GM21360 (cell line): Measurements from ENCODE around the gene ASCC3.

Experiments
- ATAC-seq: cut with Tn5 transposase; IDR thresholded peaks from one replicate; pipeline ENCODE4 v1.9.1; 2021; ENCODE audit warnings: mild to moderate bottlenecking, moderate library complexity; ENCODE audit not compliant: unreplicated experiment

ASCC3 gene

DNA sequence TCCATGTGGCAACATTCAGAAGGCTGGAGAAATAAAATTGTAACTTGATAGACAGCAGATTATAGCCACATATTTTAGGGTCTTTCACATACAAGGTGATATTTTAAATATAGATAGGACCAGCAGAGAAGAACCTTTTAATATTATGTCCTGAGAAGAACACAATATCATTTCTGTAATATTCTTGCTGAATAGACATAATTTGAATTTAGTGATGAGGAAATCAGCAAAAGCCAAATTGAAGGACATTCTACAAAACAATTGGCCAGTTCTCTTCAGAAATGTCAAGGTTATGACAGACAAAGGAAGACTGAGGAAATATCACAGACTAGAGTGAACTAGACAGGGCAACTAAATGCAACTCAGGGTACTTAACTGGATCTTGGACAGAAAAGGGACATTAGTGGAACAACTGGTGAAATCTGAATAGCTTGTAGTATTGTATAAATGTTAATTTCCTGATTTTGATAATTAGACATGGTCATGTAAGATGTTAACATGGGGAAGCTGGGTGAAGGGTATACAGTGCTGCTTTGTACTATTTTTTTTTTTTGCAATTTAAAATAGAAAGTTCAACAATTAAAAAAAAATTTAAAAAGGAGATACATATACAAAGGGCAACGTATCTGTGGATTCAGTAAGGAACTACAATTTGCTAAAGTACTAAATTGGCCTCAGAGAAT lies 281.9 kb downstream of the ASCC3 start:
- ATAC-seq, result no peak

DNA sequence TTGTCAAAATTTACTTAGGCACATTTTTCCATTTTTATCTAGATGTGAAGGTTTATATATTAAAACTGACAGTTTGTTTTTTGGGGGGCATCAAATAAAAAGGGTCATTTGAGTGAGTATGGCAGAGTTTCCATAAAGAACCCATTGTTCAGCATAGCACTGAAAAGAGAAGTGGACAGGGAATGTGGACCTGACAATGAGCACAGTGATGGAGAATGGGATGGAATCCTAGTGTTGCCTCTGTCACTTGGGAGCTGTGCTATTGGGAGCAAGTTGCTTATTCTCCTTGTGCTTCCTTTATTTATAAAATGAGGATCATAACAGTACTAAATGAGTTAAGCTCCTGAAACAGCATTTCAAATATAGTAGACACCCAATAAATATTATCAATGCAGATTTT lies 285.7 kb downstream of the ASCC3 start:
- no peak for ATAC-seq

DNA sequence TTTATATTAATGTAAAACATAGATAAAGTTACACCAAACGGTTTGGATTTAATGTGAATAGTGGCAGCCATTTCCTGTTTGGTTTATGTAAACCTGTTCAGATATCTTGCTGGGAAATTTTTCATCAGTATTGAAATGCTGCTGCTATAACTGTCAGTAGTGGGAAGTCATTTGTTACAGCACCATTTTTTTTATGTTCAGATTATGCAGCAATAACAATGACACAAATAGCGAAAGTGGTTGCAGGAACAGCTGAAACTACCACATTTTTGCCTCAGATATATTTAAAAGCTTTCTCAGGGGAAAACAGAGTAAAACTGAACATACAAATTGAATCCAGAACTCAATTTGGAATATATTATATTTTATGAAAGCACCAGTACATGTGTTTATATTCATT lies 287.6 kb downstream of the ASCC3 start:
- ATAC-seq, result peak; percentile 40

DNA sequence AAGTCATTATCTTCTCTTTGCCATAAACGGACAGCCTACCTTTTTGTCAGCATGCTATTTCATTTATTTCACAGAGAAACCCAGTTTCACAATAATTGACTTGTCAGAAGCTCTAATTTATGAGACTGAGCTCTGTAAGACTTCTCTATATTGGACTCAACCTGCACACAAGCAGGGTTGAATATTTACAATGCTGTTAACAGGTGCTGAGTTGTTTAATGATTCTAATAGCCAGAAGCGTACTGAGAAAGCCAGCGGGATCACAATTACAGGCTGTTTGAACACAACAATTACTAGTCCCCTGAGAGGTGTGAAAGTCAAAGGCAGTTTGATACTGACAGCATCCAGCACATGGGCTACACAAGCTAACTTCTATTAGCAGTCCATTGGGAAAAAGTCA lies 288.2 kb downstream of the ASCC3 start:
- no peak for ATAC-seq

DNA sequence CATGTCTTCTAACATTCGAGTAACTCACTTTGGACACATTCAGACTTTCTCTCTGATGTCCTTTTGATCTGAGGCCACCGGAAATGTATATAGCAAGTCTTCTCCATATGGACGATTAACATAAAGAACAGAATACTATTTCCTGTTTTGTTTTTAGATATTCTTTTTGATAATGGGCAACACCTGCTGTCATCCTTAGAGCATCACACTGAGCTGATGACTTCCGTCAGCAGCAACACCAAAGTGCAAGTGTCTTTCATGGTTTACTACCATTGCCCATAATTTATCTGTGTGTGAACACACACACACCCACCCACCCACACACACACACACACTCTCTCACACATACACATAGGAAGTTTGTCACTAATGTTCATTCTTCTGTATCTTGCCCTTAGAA lies 303.7 kb downstream of the ASCC3 start:
- no peak for ATAC-seq

DNA sequence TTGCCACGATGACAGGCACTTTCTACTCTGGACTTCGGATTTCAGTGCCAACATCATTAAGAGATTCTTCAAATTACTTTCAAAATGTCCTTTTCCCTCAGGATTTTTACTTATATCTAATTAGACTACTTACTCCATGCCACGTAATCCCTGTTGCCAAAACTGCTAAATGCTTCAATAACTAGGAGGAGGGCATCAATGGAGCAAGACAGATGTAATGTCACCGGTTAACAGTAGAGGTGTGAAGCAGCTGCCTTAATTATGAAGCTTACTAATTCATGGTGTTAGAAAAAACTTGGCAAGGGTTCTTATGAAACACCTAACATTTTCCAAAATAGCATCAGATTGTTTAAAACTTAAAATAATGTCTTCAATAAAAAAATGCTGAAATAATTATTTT lies 305.2 kb downstream of the ASCC3 start:
- ATAC-seq, result no peak

DNA sequence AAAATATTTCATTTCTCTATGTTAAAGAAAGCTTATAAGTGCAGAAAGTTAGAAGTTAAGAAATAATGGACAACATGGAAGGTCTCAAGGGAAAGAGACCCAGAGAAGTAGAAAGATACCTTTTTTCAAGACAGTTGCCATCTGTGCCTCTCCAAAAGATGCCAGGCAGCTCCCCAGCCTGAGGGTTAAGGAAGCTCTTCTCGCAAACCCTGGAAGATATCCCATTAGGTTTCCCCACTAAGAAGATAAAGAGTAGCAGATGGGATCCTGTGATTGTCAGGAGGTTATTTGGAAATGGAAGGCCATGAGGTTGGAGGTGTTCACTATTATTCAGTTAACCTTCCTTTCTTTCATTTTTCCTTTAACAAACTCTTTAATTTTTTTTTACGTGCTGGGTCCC lies 306.3 kb downstream of the ASCC3 start:
- ATAC-seq, result no peak

DNA sequence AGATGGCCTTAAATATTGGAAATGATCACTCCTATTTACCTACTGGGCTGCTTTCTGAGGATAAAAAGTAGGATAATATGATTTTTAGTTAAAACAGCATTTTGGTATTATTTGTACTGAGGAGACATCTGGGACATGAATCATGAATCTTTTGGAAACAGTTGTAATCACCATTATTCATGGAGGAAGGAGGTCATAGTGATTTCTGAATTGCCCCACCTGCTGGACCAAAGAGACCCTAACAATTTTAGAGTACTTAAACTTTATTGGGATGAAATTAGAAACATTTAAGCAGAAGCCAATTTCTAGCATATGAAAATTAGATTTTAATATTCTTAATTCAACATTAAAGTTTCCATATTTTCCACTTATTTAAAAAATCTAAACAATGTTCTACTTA lies 308.0 kb downstream of the ASCC3 start:
- no peak for ATAC-seq

DNA sequence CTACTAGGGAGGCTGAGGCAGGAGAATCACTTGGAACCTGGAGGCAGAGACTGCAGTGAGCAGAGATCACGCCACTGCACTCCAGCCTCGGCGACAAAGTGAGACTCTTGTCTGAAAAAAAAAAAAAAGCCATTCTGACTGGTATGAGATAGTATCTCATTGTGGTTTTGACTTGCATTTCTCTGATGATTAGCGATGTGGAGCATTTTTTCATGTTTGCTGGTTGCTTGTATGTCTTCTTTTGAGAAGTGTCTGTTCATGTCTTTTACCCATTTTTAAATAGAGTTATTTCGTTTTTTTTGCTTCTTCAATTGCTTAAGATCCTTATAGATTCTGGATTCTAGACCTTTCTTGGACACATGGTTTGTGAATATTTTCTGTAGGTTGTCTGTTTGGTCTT lies 312.9 kb downstream of the ASCC3 start:
- no peak for ATAC-seq

DNA sequence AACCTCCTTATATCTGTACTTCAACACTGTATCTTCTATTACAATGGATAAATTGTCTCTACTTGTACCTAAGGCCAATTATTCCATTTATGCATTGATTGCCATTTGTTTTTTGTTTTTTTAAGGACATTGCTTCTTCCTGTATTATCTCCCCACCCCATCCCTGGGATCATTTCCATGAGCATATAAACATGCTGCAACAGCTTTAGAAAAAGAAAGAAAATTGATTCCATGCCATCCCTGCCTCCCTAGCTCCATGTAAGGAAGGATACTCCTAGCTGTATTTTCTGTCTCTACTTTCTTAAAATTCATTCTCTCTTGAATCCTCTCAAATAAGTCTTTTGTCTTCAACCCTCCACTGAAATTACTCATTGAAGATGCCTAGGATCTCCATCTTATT lies 314.6 kb downstream of the ASCC3 start:
- no peak for ATAC-seq

DNA sequence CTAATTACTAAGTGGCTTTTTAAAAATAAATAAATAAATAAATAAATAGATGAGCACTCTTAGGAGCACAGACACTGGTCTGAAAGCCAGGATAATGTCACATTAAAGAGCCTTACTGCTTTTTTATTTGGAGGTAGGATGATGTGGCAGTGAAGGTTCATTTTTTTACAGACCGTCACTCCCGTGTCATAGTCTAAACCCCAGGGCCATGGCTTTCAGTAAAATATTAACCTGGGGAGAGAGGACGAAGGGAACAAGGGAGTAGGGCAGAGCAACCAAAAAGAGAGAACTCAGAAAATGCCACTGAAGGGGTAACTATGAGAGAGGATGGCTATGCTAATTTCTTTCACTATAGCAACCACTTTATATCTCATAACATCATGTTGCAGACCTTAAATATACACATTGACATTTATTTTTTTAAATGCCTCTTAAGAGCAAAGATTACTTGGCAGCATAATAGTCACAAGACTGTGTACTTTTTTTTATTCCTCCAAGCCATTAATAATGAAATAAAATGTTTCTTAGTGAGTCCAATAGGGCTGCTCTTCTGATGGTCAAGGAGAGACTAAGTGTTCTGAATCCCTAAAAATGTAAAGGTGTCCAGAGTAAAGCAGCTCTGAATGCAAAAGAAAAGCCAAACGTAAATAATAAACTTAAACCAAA lies 315.6 kb downstream of the ASCC3 start:
- ATAC-seq, result no peak

DNA sequence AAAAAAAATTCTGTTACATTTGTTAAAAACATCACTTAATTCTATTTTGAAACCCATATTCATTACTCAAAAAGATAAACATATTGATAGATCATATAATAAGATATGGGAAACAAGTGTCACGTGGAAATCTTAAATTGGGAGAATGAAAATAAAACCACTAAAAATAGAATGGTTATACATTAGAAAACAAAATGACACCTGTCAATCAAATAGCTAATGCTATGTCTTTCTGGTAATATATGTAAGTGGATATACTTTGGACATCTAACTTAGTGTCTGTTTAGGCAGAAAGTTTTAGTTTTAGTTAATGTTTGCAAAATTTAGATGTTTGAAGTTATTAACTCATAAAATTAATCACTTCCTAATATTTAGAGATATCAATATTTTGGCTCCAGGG lies 321.3 kb downstream of the ASCC3 start:
- no peak for ATAC-seq

DNA sequence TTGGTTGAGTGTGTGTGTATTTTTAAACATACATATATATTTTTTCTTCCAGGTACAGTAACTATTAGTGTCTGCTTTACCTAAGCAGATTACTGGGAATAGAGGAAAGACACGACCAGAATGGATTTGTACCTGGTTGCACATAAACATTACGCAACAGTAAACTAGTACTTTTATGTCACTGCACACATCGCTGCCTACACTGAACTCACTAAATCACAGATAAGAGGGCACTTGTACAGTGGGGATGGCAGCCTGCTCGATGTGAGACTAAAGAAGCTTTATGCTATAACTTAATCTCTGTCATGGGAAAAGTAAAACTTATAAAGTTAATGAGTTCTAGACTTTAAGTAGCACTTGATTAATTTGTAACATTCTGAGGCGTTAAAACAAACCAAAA lies 326.9 kb downstream of the ASCC3 start:
- ATAC-seq, result no peak

DNA sequence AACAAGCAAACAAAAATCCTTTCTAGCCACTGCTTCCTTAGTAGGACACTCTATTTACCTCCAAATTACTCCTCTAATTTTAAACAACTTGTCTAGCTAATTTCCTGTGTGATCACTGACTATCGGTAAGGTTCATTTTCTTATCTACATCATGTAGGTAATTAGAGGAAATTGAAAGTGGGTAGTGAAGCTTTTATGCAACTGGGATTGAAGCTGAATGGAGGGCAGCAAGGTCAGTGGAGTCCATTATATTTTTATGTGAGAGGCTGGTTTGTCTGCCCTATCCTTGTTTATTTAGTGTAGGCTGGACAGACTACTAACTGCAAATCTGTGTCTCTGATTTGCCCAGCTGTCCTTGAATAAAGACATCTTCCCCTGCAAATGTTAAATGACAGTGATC lies 327.9 kb downstream of the ASCC3 start:
- no peak for ATAC-seq

DNA sequence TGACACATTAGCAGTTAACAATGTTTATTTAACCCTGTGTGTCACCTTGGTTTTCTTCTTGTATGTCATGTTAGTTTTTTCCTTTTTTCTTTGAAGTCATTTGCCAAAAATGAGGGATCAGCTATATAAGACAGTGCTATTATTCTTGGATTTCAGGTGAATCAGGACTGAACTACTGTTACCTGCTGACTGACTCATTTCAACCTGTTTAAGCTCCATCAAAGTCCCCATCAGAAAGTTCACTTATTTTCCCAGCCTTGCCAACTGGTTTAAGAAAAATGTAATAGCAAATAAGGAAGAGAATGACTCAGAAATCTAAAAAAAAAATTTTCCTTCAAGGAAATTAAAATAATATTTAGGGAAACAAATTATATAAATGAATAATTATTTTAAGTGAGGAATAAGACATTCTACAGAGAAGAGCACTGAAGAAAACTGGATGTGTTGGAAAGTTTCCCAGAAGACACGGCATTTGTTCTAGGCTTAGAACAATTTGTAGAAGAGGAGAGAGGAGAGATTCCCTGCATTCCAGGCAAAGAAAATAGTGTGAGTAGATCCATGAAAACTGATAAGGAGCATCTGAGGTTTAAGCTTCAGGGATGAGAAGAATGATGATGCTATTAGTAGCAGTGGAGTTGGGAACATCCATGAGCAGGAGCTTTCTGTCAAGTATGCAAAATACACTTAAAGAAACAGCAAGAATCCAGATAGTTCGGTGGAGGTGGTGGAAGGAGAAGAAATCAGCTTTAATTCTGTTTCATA lies 331.5 kb downstream of the ASCC3 start:
- ATAC-seq, result no peak

DNA sequence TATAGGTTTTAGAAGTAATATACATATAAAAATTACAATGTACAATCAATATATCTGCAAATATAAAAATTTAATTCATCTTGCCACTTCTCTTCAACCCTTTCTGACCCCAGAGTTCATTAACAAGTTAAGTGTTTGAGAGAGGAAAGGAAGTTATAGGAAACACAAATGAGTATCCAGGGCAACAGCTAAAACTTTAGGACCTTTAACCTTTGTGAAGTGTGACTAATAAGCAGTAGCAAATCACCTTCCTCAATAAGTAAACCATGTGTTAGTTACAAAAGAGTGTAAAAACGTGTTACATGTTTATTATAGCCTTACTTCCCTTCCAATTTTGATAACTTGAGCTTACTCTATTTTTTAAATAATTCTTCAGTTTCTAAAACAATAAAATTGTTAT lies 343.0 kb downstream of the ASCC3 start:
- no peak for ATAC-seq

DNA sequence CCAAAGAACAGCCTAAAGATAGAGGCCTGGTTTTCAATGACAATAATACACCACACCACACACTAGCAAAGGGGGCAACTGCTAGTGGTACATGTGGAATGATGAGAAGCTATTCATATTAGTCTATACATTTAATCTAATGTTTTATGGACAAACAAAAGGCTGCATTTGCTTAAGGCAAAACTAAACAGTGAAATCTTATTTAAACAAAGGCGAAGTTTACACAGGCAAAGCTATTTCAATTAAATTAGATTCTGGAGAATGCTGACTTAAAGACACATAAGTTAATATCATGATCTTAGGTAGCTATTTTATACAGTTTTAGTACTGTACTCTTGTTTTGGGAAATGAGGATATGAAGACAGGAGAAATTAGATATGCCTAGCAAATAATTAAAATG lies 362.5 kb downstream of the ASCC3 start:
- no peak for ATAC-seq

DNA sequence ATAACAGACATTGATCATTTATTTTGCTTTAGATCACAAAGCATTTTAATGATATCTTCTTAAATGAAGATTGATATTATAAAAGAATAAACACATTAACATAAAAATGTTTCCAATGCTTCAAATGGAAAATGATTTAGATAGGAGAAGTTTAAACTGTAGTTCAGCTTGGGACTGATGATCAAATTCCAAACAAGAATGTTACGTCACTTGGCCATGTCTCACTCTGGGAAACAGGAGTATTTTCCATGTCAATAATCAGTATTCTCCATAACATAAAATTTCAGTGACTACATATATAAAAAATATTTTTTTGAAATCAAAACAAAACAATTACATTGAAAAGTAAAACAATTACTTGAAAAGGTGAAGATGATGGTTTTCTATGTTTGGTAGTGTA lies 363.5 kb downstream of the ASCC3 start:
- ATAC-seq, result no peak

DNA sequence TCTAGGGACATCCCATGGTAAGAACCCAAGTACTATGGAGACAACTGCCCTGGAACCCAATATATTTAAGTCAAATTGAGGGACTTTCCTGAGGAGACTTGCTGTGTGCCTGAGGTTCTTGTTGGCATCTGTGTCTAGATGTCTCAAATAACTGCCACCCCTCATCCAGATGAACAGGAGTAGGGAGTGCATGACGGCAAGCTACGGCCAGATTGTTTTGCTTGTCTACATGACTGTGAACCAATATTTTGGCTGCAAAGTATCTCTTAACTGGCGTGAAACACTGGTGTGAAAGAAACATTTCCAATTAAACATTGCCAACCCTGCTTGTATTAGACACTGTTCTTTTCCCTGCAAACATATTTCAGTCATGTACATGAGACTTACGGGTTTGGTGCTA lies 364.0 kb downstream of the ASCC3 start:
- no peak for ATAC-seq

DNA sequence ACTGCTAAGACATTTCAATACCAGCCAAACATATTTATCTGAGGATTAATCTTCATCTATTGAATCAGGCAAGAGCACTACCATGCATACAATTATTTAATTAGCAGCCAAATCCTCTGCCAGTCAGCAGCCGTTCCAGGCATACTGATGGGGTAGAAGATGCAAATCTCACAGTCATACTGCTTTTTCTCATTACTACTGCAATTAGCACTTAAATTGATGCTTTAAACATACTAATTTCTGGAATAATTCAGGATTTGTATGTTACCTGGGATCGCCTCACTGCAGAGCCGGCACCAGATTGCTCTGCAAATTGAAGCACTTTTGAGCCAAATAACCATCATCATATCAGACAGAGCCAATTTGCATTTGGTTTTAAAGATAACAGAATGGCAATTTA lies 366.5 kb downstream of the ASCC3 start:
- ATAC-seq, result no peak

DNA sequence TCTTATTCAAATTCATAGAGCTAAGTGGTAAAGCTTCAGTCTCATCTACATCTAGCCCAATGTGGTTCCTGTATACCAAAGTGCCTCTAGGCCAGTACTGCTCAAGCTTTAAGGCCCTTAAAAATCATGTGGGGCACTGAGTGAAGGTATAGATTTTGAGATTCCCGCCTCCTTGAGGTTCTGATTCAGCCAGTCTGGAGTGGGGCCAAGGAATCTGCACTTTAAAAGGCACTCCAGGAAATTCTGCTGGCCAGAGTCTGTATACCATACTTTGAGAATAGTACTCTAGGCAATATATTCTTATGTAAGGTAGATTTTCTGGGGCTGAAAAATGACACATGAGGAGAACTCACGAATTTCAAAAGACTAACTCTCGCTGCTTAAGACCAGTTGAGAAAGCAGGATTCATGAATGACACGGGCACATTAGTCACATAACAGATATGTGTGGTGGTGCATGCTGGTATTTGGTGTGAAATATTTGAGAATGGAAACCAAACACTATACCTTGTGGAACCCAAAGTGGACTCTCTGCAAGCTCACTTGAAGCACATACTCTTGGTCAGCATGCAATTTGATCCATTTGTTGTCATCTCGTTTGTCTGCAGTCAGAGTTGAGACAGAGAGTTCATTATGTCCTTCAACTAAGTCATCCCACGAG lies 368.8 kb downstream of the ASCC3 start:
- ATAC-seq, result no peak

DNA sequence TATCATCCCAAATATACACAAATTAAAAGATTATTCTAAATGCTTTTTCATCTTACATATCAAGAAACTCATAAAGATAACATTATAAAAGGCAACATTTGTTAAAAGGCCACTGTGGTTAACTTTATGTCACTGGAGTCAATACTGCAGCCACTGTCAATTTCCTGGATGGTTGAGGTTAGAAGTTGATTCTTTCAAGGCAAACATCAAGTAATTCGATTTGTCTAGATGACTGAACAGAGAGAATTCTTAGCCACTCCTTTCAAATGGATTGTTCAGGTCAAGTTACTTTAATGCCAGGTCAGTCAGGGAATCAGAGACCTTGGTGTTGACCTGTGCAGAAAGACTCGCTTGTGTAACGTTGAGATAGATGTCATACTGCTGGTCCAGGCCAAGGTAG lies 372.0 kb downstream of the ASCC3 start:
- no peak for ATAC-seq
